ENCODE data around the gene DHX30.
"Not testable (repeated sequence)": the region's sequence is repeated elsewhere in the genome, so short reads cannot be mapped to it uniquely, and the experiment has no call there.

Gene DHX30

GRCh38 chr3:47802734-47803479 is at the start of gene DHX30:
Gene DHX30, plus strand, starts transcription at chr3:47803138. Its CDS starts 7,546 bp downstream, at chr3:47810684.
- peak; percentile 75 for DNase-seq (ENCODE audit: low read depth)

GRCh38 chr3:47758261-47759025 is 44.5 kb upstream of the DHX30 start:
- DNase-seq (ENCODE audit: low read depth) = no peak

GRCh38 chr3:47760207-47760606 is 42.7 kb upstream of the DHX30 start:
- not testable (repeated sequence) for DNase-seq (ENCODE audit: low read depth)

GRCh38 chr3:47761046-47761445 is 41.9 kb upstream of the DHX30 start:
- DNase-seq (ENCODE audit: low read depth) = no peak

- no peak for DNase-seq (ENCODE audit: low read depth)
Measured at GRCh38 chr3:47762233-47762632, 40.7 kb upstream of the DHX30 start.

GRCh38 chr3:47766186-47766585 is 36.8 kb upstream of the DHX30 start:
- no peak for DNase-seq (ENCODE audit: low read depth)

- no peak for DNase-seq (ENCODE audit: low read depth)
Measured at GRCh38 chr3:47772047-47772446, 30.9 kb upstream of the DHX30 start.

GRCh38 chr3:47772788-47773187 is 30.1 kb upstream of the DHX30 start:
- no peak for DNase-seq (ENCODE audit: low read depth)

- no peak for DNase-seq (ENCODE audit: low read depth)
Measured at GRCh38 chr3:47778746-47779145, 24.2 kb upstream of the DHX30 start.

GRCh38 chr3:47780741-47781684 is 21.9 kb upstream of the DHX30 start:
- peak; percentile 40 for DNase-seq (ENCODE audit: low read depth)

- peak; percentile 96 for DNase-seq (ENCODE audit: low read depth)
Measured at GRCh38 chr3:47781685-47782445, 21.1 kb upstream of the DHX30 start, which contains the start of gene SMARCC1. Gene SMARCC1, minus strand, starts transcription at chr3:47781893. Its CDS starts 96 bp downstream, at chr3:47781797.

GRCh38 chr3:47782446-47783308 is 20.3 kb upstream of the DHX30 start:
- no peak for DNase-seq (ENCODE audit: low read depth)

GRCh38 chr3:47783673-47784072 is 19.3 kb upstream of the DHX30 start:
- DNase-seq (ENCODE audit: low read depth) = no peak

GRCh38 chr3:47791193-47791855 is 11.6 kb upstream of the DHX30 start:
- DNase-seq (ENCODE audit: low read depth) = no peak

GRCh38 chr3:47792699-47793098 is 10.2 kb upstream of the DHX30 start:
- DNase-seq (ENCODE audit: low read depth) = no peak

GRCh38 chr3:47794544-47794943 is 8.4 kb upstream of the DHX30 start:
- DNase-seq (ENCODE audit: low read depth) = no peak

GRCh38 chr3:47799733-47800132 is 3.2 kb upstream of the DHX30 start:
- DNase-seq (ENCODE audit: low read depth) = no peak

GRCh38 chr3:47803480-47804025 is 615 bp downstream of the DHX30 start:
- no peak for DNase-seq (ENCODE audit: low read depth)

GRCh38 chr3:47804577-47804976 is 1.6 kb downstream of the DHX30 start:
- DNase-seq (ENCODE audit: low read depth) = no peak
